ENCODE measurements around the gene DCBLD1. TPM values are rescaled to one million over a fixed set of nuclear protein-coding genes. Genes with fewer than 3 reads are reported as not detected.

Gene DCBLD1
- total RNA-seq, 1 experiment from 2014 or later, result 6.1 TPM

DNA sequence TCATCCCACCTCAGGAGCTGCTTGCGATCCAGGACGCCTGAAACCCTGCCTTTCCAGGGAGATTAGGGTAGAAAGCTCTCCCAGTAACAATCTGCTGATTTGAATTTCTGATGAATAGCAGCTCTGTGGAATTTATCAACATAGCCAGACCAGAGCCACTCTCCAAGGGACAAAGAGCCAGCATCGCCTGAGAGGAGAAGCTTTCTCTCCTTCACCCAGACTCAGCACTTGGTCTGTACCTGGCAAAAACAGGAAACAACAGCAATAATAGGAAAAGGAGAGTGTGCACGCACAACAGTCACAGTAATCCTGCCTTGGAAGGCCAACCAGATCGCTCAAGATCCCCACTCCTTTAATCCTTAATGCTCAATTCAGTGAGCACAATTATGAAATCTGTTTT, 34.5 kb upstream of the DCBLD1 start:
- no peaks in the 10 kb centered on the region for H3K27me3 ChIP-seq (ENCODE audit: insufficient read depth, low read depth)
- peak overlapping the region; percentile 61 for H3K4me2 ChIP-seq
- TF ChIP-seq EZH2 (IDR thresholded peaks at IDR 0.05; ENCODE audit: low read depth) (no peak), CTCF (conservative IDR thresholded peaks at IDR 0.05) (no peak)
- BruUV-seq (replicated peaks), result no TSS peak
- H3K27ac ChIP-seq, result peak overlapping the region; percentile 10; the same call in 1 of the 2 replicates
- peak overlapping the region; percentile 15; the same call in 1 of the 2 replicates for H2AFZ ChIP-seq
- DNase-seq, result no peak
- peaks cover 26% of the 10 kb centered on the region for H3F3A ChIP-seq (ENCODE audit: insufficient read depth, low read depth)
- H3K79me2 ChIP-seq (ENCODE audit: low read depth), result no peaks in the 10 kb centered on the region
- H3K4me3 ChIP-seq, result no peak overlapping the region
- H3K36me3 ChIP-seq (ENCODE audit: low read depth), result no peaks in the 10 kb centered on the region
- intact Hi-C loops (cut with micrococcal nuclease; ENCODE audit: unreplicated experiment), result loop anchor here (5.0 kb wide), 1 partner anchor 101 kb away; no protein-coding TSS in a partner anchor
- ChIA-PET POLR2A (ENCODE audit: unreplicated experiment) (no interaction called here), CTCF (interaction anchor here (0.6 kb wide), 1 partner anchor 126 kb away, joined by 3 read pairs; no protein-coding TSS in a partner anchor)
- peaks cover 5% of the 10 kb centered on the region; the same call in 1 of the 2 replicates for H3K9me3 ChIP-seq (ENCODE audit: insufficient read depth, low read depth)
- no peaks in the 10 kb centered on the region for H3K9me2 ChIP-seq (ENCODE audit: insufficient read depth)
- H3K4me1 ChIP-seq (replicated peaks; ENCODE audit: insufficient read depth), result peaks cover 45% of the 10 kb centered on the region
- H4K20me1 ChIP-seq (ENCODE audit: insufficient read depth), result no peaks in the 10 kb centered on the region

DNA sequence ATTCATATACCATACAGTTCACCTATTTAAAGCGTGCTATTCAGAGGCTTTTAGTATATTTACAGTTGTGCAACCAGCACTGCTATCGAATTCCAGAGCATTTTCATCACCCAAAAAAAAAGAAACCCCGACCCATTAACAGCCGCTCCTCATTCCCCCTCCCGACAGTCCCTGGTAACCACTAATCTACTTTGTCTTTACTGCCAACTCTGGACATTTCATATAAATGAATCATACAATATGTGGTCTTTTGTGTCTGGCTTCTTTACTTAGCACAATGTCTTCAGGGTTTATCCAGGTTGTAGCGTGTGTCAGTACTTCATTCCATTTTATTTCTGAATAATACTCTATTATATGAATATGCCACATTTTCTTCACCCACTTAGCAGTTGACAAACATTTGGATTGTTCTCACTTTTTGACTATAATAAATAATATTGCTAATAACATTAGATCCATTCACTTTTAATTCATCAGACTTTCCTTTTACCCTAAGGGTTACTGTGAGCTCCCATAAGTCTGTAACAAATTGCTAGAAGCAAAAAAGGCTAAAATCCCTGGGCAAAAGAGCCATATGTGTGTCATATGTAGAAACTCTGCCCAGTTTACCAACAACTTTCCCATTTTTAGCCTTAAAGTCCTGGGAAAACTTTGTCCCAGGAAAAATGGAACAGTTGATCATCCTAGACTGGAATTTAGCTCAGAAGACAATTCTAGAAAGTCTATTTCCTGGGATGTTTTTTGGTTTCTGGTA, 33.6 kb upstream of the DCBLD1 start:
- TF ChIP-seq EZH2 (IDR thresholded peaks at IDR 0.05; ENCODE audit: low read depth) (no peak), CTCF (conservative IDR thresholded peaks at IDR 0.05) (no peak)
- no TSS peak for BruUV-seq (replicated peaks)
- Histone ChIP-seq H3K9me2 (ENCODE audit: insufficient read depth) (no peaks in the 10 kb centered on the region), H3K4me3 (peak overlapping the region; percentile 12; the same call in 1 of the 2 replicates), H3K9me3 (ENCODE audit: insufficient read depth, low read depth) (peaks cover 5% of the 10 kb centered on the region; the same call in 1 of the 2 replicates), H3K27me3 (ENCODE audit: insufficient read depth, low read depth) (no peaks in the 10 kb centered on the region), H3K79me2 (ENCODE audit: low read depth) (no peaks in the 10 kb centered on the region), H3K4me2 (peak overlapping the region; percentile 61), H4K20me1 (ENCODE audit: insufficient read depth) (no peaks in the 10 kb centered on the region), H3K4me1 (replicated peaks; ENCODE audit: insufficient read depth) (peaks cover 41% of the 10 kb centered on the region), H3K36me3 (ENCODE audit: low read depth) (no peaks in the 10 kb centered on the region), H3F3A (ENCODE audit: insufficient read depth, low read depth) (peaks cover 24% of the 10 kb centered on the region), H2AFZ (no peak overlapping the region), H3K27ac (peak overlapping the region; percentile 49)
- CTCF ChIA-PET, result interaction anchor here (0.6 to 1.3 kb wide), 4 partner anchors 49 to 153 kb away, joined by 3 to 8 read pairs (median 5); partner anchors contain the start of gene GOPC
- DNase-seq, result peak; percentile 56 to 96
- POLR2A ChIA-PET (ENCODE audit: unreplicated experiment), result interaction anchor here (0.6 kb wide), 1 partner anchor 1895 kb away, joined by 10 read pairs; no protein-coding TSS in a partner anchor
- intact Hi-C loops (cut with micrococcal nuclease; ENCODE audit: unreplicated experiment), result loop anchor here (1.0 to 5.0 kb wide), 3 partner anchors 101 to 156 kb away; no protein-coding TSS in a partner anchor

- POLR2A ChIA-PET (ENCODE audit: unreplicated experiment), result interaction anchor here (0.6 kb wide), 1 partner anchor 1894 kb away, joined by 10 read pairs; no protein-coding TSS in a partner anchor
- Histone ChIP-seq H3K79me2 (ENCODE audit: low read depth) (no peaks in the 10 kb centered on the region), H3K4me2 (peak overlapping the region; percentile 61), H3K27me3 (ENCODE audit: insufficient read depth, low read depth) (no peaks in the 10 kb centered on the region), H3K9me3 (ENCODE audit: insufficient read depth, low read depth) (peaks cover under 1% of the 10 kb centered on the region; the same call in 1 of the 2 replicates), H4K20me1 (ENCODE audit: insufficient read depth) (no peaks in the 10 kb centered on the region), H2AFZ (no peak overlapping the region), H3K4me1 (replicated peaks; ENCODE audit: insufficient read depth) (peaks cover 41% of the 10 kb centered on the region), H3K36me3 (ENCODE audit: low read depth) (no peaks in the 10 kb centered on the region), H3K9me2 (ENCODE audit: insufficient read depth) (no peaks in the 10 kb centered on the region), H3K4me3 (no peak overlapping the region), H3F3A (ENCODE audit: insufficient read depth, low read depth) (peaks cover 24% of the 10 kb centered on the region), H3K27ac (peak overlapping the region; percentile 49; the same call in 1 of the 2 replicates)
- TF ChIP-seq CTCF (conservative IDR thresholded peaks at IDR 0.05), result peak; percentile 95
- TF ChIP-seq EZH2 (IDR thresholded peaks at IDR 0.05; ENCODE audit: low read depth), result no peak
- intact Hi-C loops (cut with micrococcal nuclease; ENCODE audit: unreplicated experiment), result loop anchor here (1.0 to 5.0 kb wide), 6 partner anchors 101 to 383 kb away; partner anchors contain the start of gene GOPC
- CTCF ChIA-PET, result interaction anchor here (0.6 to 1.7 kb wide), 10 partner anchors 14 to 938 kb away, joined by 3 to 8 read pairs (median 4); partner anchors contain the start of genes CALHM5 and GOPC
- no TSS peak for BruUV-seq (replicated peaks)
- peak; percentile 40 to 70 for DNase-seq
Observed at GRCh38 chr6:117449549-117450439, 32.7 kb upstream of the DCBLD1 start.
